ENCODE measurements around the gene CPPED1. TPM values are rescaled to one million over a fixed set of nuclear protein-coding genes. Genes with fewer than 3 reads are reported as not detected.

The CPPED1 gene
- total RNA-seq, 1 experiment from 2014 or later: 7.7 TPM

DNA sequence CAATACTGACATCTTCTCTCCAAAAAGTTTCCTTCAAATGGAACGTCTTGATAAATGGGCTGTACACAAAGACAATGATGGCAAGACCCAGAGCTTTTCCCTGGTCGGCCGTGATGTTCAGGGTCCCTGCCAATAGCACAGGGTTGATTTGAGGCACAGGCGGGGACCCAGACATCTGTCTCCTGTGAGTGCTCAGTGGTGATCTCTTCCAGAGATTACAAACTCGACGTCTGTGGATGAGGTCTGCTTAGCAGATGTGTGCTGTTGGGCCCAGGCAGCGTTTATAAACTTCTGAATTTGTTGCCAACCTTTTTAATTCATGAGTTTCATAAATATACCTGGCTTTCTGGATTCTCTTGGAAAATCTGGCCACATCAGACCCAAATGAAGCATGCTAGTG is 14.9 kb downstream of the CPPED1 start:
- Histone ChIP-seq H3K9me2 (replicated peaks; ENCODE audit: low read length) (no peaks in the 10 kb centered on the region), H3K4me2 (ENCODE audit: low read length) (no peak overlapping the region), H3K4me3 (ENCODE audit: low read length) (no peak overlapping the region), H3K4me1 (ENCODE audit: insufficient read depth, low read length) (no peaks in the 10 kb centered on the region), H3K9ac (ENCODE audit: low read length) (no peak overlapping the region), H2AFZ (ENCODE audit: low read length) (no peak overlapping the region), H3K27me3 (ENCODE audit: low read length) (no peaks in the 10 kb centered on the region), H3K27ac (ENCODE audit: low read length) (no peak overlapping the region), H3F3A (ENCODE audit: low read length, unreplicated experiment) (no peaks in the 10 kb centered on the region), H3K36me3 (ENCODE audit: low read depth, low read length) (no peaks in the 10 kb centered on the region), H3K9me3 (ENCODE audit: low read length) (no peaks in the 10 kb centered on the region), H4K20me1 (ENCODE audit: low read length) (no peaks in the 10 kb centered on the region), H3K79me2 (ENCODE audit: low read length) (no peaks in the 10 kb centered on the region)
- DNase-seq (no peak), ATAC-seq (no peak)
- BruUV-seq (replicated peaks): no TSS peak
- TF ChIP-seq, protein P1, sequence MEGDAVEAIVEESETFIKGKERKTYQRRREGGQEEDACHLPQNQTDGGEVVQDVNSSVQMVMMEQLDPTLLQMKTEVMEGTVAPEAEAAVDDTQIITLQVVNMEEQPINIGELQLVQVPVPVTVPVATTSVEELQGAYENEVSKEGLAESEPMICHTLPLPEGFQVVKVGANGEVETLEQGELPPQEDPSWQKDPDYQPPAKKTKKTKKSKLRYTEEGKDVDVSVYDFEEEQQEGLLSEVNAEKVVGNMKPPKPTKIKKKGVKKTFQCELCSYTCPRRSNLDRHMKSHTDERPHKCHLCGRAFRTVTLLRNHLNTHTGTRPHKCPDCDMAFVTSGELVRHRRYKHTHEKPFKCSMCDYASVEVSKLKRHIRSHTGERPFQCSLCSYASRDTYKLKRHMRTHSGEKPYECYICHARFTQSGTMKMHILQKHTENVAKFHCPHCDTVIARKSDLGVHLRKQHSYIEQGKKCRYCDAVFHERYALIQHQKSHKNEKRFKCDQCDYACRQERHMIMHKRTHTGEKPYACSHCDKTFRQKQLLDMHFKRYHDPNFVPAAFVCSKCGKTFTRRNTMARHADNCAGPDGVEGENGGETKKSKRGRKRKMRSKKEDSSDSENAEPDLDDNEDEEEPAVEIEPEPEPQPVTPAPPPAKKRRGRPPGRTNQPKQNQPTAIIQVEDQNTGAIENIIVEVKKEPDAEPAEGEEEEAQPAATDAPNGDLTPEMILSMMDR (conservative IDR thresholded peaks at IDR 0.05; ENCODE audit: low read depth, low read length): no peak
- TF ChIP-seq EZH2 (IDR thresholded peaks at IDR 0.05; ENCODE audit: low read length, unreplicated experiment) (no peak), EZH2phosphoT487 (IDR thresholded peaks at IDR 0.05; ENCODE audit: borderline replicate concordance, low read length) (no peak)
- ChIA-PET POLR2A (ENCODE audit: unreplicated experiment) (no interaction called here), CTCF (no interaction called here)
- intact Hi-C loops (cut with micrococcal nuclease): no loop called here

DNA sequence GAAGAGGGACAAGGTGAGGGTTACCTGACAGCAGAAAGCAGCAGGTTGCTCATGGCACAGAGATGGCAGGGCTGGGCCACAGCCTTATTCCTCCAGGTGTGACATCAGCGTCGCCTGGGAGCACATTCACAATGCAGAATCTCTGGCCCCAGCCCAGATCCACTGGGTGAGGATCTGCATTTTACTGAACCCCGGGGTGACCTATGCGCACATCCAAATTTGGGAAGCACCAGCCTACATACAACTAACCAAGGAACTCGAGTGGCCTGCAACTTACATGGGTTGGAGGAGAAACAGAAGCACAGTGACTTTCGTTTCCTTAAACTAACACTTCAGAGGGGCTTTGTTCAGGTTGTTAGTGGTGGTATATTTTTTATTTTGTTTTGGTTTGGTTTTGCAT is 17.6 kb downstream of the CPPED1 start:
- H3F3A ChIP-seq (ENCODE audit: low read length, unreplicated experiment): no peaks in the 10 kb centered on the region
- no peak for DNase-seq
- no TSS peak for BruUV-seq (replicated peaks)
- no peaks in the 10 kb centered on the region for H3K4me1 ChIP-seq (ENCODE audit: insufficient read depth, low read length)
- H3K9me2 ChIP-seq (replicated peaks; ENCODE audit: low read length): no peaks in the 10 kb centered on the region
- no peaks in the 10 kb centered on the region for H3K27me3 ChIP-seq (ENCODE audit: low read length)
- no peak overlapping the region for H3K9ac ChIP-seq (ENCODE audit: low read length)
- H4K20me1 ChIP-seq (ENCODE audit: low read length): no peaks in the 10 kb centered on the region
- H2AFZ ChIP-seq (ENCODE audit: low read length): no peak overlapping the region
- no peaks in the 10 kb centered on the region for H3K36me3 ChIP-seq (ENCODE audit: low read depth, low read length)
- H3K4me3 ChIP-seq (ENCODE audit: low read length): no peak overlapping the region
- intact Hi-C loops (cut with micrococcal nuclease): no loop called here
- ChIA-PET CTCF (no interaction called here), POLR2A (ENCODE audit: unreplicated experiment) (no interaction called here)
- H3K4me2 ChIP-seq (ENCODE audit: low read length): no peak overlapping the region
- TF ChIP-seq EZH2phosphoT487 (IDR thresholded peaks at IDR 0.05; ENCODE audit: borderline replicate concordance, low read length) (no peak), EZH2 (IDR thresholded peaks at IDR 0.05; ENCODE audit: low read length, unreplicated experiment) (no peak)
- TF ChIP-seq, protein P1 (conservative IDR thresholded peaks at IDR 0.05; ENCODE audit: low read depth, low read length): no peak
- H3K79me2 ChIP-seq (ENCODE audit: low read length): no peaks in the 10 kb centered on the region
- H3K9me3 ChIP-seq (ENCODE audit: low read length): no peaks in the 10 kb centered on the region
- H3K27ac ChIP-seq (ENCODE audit: low read length): no peak overlapping the region
- no peak for ATAC-seq

DNA sequence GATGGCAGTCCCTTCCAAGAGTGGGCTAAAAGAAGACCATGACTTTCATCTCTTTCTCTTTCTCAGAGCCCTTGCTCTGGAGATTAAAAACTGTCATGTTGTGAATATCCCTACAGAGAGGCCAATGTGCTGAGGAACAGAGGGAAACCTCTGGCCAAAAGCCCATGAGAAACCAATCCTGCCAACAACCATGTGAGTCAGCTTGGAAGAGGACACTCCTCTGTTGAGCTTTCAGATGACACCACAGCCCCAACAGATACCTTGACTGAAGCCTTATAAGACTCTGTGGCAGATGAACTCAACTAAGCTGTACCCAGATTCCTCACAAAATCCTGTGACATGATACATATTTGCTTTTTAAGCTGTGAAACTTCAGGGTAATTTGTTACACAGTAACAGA is 19.6 kb downstream of the CPPED1 start:
- no TSS peak for BruUV-seq (replicated peaks)
- no peaks in the 10 kb centered on the region for H3K9me3 ChIP-seq (ENCODE audit: low read length)
- H3K4me2 ChIP-seq (ENCODE audit: low read length): no peak overlapping the region
- H2AFZ ChIP-seq (ENCODE audit: low read length): no peak overlapping the region
- ATAC-seq (no peak), DNase-seq (no peak)
- no peaks in the 10 kb centered on the region for H3K9me2 ChIP-seq (replicated peaks; ENCODE audit: low read length)
- no peak overlapping the region for H3K9ac ChIP-seq (ENCODE audit: low read length)
- H3K27me3 ChIP-seq (ENCODE audit: low read length): no peaks in the 10 kb centered on the region
- ChIA-PET POLR2A (ENCODE audit: unreplicated experiment) (no interaction called here), CTCF (no interaction called here)
- H3K36me3 ChIP-seq (ENCODE audit: low read depth, low read length): no peaks in the 10 kb centered on the region
- no peaks in the 10 kb centered on the region for H4K20me1 ChIP-seq (ENCODE audit: low read length)
- no peaks in the 10 kb centered on the region for H3F3A ChIP-seq (ENCODE audit: low read length, unreplicated experiment)
- intact Hi-C loops (cut with micrococcal nuclease): no loop called here
- no peaks in the 10 kb centered on the region for H3K4me1 ChIP-seq (ENCODE audit: insufficient read depth, low read length)
- H3K27ac ChIP-seq (ENCODE audit: low read length): no peak overlapping the region
- no peak for TF ChIP-seq EZH2phosphoT487 (IDR thresholded peaks at IDR 0.05; ENCODE audit: borderline replicate concordance, low read length)
- TF ChIP-seq EZH2 (IDR thresholded peaks at IDR 0.05; ENCODE audit: low read length, unreplicated experiment): no peak
- TF ChIP-seq, protein P1 (conservative IDR thresholded peaks at IDR 0.05; ENCODE audit: low read depth, low read length): no peak
- no peak overlapping the region for H3K4me3 ChIP-seq (ENCODE audit: low read length)
- no peaks in the 10 kb centered on the region for H3K79me2 ChIP-seq (ENCODE audit: low read length)
